H1 (cell line): ENCODE data around the gene SULF2. TPM values are rescaled to one million over a fixed set of nuclear protein-coding genes. Genes with fewer than 3 reads are reported as not detected.

Experiments
- MAX ChIP-seq: IDR thresholded peaks from 2 replicates; pipeline ENCODE4 v1.6.1; 2012; ENCODE audit warnings: inconsistent platforms
- RAD21 ChIP-seq, 2 experiments: IDR thresholded peaks in 1 of 2; conservative IDR thresholded peaks in 1 of 2; 2 replicates each; pipeline ENCODE4 v1.6.1; 2011; ENCODE audit warnings: low read depth in 2 of 2, low read length in 2 of 2, improper control_type of control experiment in 1 of 2, inconsistent platforms in 1 of 2, mild to moderate bottlenecking in 1 of 2, moderate library complexity in 1 of 2
- SUZ12 ChIP-seq: fragments of 200-600 bp; sonication (generic); IDR thresholded peaks from 2 replicates; pipeline ENCODE4 v1.6.1; 2012; ENCODE audit warnings: mild to moderate bottlenecking, inconsistent platforms, low read length, moderate library complexity, mixed read lengths
- polyA plus RNA-seq, 7 experiments: library from polyadenylated mRNA; depleted of rRNA in 3 of 7; stranded (reverse) in 5 of 7; unstranded in 2 of 7; fragments of >200 nt in 5 of 7; fragments of 200-250 nt in 2 of 7; gene quantifications; 1 replicate in 5 of 7; 2 replicates in 1 of 7; 4 replicates in 1 of 7; pipeline versions ENCODE4 v1.2.1 to v1.2.3, GENCODE V29; 2011 to 2013; ENCODE audit warnings: missing spikeins in 2 of 7, mixed read lengths in 2 of 7
- total RNA-seq: library from RNA; stranded (reverse); fragmentation: NEBNext Ultra II Directional; extraction: Animal tissue kit (Norgen Biotek cat#: 25700); gene quantifications from 2 replicates; pipeline ENCODE4 v1.2.1, GENCODE V29; 2021

SULF2 gene
- total and polyA plus RNA-seq, 2 of the 8 experiments (the other 6 are each of a cell fraction or from before 2014, with no cell fraction given) = 15.7 to 28.2 TPM

GRCh38 chr20:47725248-47725973 is 59.9 kb downstream of the SULF2 start (continued):
- TF ChIP-seq MAX (peak; percentile 72), SUZ12 (no peak), RAD21 (IDR thresholded peaks at IDR 0.05 in 1 of 2, conservative IDR thresholded peaks at IDR 0.05 in 1 of 2; ENCODE audit: low read depth in 2 of 2, low read length in 2 of 2) (peak; percentile 89 to 93)
